Amygdala (tissue), 56 donors: ENCODE measurements around the gene VPS39.

Experiments
- DNase-seq, 56 donors: peaks; one replicate each; lab custom pipeline; 2025; lab: John Stamatoyannopoulos, UW

Gene VPS39

DNA sequence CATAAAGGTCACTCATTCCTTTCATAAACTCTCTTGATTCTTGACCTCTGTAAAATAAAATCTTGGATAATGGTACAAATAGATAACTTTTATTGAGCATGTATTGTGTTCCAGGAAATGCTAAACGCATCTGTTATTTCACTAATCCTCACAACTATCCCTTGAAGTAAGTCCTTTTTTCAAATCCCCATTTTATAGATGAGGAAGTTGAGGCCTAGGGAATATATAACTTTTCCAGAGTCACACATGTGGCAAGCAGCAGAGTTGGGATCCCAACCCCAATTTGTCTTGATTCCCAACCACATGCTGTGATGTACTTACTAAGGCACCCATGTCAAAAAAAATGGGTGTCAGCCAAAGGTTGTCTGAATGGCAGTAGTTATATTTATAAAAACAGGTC, 6.3 kb downstream of the VPS39 start:
- DNase-seq: no peak

DNA sequence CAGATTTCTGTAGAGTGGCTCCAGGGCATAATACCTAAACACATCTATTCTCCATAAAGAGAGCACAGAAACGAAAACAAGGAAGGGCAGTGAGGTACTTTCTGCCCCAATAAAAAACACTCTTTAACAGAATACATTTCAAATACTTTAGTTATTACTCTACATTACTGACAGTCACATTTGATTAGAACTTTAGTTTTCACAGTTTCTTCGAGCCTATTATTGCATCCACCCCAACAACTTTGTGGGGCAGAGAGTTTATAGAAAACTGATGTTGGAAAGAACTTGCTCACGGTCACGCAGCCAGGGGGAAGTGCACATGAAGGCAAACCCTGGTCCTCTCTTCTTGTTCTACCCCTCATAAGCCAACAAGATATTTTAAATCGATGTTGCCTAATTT, 9.0 kb downstream of the VPS39 start:
- DNase-seq: no peak

DNA sequence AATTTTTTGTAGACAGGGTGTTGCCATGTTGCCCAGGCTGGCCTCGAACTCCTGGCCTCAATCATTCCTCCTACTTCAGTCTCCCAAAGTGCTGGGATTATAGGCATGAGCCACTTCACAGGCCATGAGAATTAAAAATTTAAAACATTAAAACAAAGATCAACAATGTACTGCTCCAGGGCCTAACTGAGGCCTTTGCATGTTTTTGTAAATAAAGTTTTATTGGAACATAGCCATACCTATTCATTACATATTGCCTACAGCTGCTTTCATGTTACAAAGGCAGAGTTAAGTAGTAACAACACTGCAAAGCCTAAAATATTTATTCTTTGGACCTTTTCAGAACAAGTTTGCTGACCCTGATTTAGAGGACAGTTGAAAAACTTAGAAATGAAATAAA, 9.6 kb downstream of the VPS39 start:
- DNase-seq: no peak

DNA sequence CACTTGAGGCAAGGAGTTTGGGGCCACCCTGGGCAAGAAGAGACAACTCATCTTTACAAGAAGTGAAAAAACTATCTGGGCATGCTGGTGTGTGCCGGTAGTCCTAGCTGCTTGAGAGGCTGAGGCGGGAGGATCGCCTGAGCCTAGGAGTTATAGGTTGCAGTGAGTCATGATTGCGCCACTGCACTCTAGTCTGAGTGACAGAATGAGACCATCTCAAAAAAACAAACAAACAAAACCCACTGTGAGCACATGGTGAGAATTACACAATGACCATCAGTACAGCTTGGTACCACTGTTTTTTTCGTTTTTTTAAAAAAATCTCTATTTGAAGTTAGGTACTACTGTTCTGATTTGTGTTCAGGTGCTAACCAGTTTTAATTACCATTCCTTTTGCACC, 13.6 kb downstream of the VPS39 start:
- no peak for DNase-seq

DNA sequence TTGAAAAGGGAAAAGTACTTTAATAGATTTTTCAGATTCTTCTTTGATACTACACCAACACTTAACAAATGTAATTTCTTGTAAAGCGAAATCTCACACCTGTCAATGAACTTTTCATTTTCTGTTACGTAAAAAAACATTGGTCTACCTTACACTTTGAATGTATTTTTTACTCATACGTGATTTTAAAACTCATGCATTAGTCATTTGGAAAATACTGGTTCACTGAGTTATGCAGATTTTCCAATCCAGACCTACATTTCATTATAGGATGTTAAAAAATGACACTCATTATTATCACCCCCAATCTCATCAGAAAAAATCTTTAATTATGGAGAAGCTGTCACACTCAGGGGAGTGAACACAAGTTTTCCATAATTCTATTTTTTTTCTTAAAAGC, 14.7 kb downstream of the VPS39 start:
- DNase-seq: no peak

DNA sequence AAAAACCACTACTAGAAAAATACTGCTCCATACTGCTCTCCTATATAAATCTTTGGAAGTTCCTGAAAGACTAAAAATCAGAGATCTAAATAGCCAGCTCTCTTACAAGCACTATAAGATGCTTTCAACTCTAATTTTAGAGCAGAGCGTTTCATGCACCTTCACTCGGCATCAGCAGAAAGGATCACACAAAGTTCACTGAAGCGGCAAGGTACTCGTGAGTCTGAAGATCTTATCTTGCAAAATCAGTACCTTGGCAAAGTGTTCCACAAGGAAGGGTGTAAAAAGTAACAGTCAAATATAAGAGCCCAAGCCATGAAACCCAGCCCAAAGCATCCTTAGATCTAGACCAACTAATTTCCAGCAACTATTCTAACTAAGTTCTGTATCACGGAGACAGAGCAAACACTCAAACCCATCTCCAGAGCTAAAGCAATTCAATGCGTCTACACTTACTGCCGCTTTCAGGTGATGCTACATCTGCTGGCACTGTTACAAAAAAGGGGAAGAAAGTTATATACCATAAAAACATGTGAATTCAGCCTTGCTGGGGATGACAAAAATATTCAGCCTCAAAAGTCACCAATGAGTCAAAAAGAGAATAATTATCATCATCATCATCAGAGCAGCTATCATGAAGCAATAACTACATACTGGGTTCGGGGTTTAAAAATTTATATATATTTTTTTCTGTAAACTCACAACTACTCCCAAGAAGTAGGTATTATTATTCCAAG, 16.3 kb downstream of the VPS39 start:
- DNase-seq: no peak

DNA sequence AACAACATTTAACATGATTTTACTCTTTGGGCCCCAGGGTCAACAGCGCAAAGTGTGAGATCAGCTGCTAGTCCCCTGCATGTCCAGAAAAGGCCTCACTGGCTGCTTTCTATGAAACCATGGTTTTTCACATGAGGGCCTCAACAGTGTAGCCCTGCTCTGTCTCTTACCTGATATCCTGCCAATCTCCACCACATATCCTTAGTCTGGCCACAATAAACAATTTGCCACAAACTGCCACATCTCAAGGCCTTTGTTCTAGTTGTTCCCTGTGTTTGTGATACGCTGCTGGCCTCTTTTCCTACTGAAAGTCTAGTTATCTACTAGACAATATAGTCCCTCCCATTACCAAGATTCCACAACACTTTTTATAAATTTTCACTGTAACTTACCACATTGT, 17.7 kb downstream of the VPS39 start:
- no peak for DNase-seq

DNA sequence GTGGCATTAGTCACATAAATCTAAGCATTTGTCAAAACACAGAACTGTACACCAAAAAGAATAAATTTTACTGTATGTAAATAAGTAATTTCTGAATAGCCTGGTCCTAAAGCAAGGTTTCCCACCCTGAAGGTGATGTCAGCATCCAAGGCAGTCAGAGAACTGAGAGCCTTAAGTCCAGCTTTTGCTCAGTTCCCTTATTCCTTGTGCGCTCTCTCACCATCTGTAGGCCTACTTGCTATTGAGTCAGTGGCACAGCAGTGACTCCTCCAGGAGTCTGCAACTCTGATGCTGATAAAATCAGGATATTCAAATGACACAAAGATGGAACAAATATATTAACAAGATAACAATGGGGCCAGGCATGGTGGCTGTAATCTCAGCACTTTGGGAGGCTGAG, 22.3 kb downstream of the VPS39 start:
- no peak for DNase-seq

DNA sequence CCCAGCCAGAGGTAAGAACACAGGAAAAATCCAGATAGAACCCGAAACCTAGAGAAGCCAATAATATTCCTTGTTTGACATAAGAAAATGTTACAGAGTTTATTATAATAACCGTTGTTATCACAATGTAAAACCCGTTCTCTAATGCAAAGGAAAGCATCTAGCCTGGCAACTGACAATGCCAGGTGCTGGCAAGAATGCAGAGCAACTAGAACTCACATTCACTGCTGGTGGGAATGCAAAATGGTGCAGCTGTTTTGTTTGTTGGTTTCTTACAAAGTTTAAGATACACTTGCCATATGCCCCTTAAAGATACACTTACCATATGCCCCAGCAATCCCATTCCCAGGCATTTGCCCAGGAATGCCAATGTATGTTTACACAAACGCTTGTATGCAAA, 23.4 kb downstream of the VPS39 start:
- no peak for DNase-seq

DNA sequence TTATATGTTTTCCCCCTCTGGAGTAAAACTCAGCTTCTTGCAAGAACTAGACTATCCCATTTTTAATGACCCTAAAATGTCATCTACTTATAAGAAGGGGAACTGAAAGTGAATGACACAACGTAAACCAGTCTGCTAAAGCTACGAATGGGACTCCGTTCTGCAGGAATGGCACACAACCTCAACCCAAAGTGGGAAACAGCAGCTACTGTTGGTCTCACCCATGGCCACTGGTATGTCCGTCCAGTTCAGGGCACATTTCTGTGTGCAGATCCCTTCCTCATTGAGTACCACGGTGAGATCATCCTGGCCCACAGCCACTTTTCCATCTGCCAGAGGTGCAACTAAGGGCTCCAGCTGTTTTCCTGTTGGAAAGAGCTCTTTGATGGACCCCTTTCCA, 23.8 kb downstream of the VPS39 start:
- DNase-seq: peak in 2 of 56 donors; percentile 6 to 17

DNA sequence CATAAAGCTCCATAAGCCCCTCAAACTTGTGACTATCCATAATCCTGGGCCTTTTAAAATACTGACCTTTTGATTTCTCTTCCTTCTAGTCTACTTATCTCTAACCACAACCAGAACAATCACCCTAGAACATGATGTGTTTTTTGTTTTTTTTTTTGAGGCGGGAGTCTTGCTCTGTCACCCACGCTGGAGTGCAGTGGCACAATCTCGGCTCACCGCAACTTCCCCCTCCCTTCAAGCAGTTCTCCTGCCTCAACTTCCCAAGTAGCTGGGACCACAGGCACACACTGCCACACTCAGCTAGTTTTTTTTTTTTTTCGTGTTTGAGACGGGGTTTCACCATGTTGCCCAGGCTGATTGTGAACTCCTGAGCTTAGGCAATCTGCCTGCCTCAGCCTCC, 25.1 kb downstream of the VPS39 start:
- DNase-seq: peak in 1 of 56 donors; percentile 12

DNA sequence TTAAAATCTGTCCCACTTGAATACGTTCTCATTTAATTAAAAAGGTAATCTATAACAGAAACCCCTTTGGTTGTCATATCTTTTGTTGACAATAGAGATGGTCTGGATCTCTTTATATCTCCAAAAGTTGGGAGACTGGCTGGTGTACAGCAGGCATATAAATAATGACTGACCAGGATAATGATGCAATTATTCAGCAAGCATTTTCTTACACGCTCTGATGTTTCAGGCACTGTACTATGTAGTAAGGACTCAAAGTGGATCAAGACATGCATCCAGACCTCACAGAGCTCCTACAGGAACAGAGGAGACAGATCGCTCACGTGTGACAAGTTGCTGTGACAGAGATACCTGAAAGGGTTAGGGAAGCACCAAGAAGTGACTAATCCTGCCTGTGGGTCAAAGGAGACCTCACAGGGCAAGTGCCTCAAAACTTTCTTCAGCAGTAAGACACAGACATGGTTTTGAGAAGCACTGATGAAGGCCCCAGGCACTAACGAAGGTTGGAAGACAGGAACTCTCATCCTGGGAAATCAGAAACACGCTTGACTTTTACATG, 25.7 kb downstream of the VPS39 start:
- DNase-seq: no peak

DNA sequence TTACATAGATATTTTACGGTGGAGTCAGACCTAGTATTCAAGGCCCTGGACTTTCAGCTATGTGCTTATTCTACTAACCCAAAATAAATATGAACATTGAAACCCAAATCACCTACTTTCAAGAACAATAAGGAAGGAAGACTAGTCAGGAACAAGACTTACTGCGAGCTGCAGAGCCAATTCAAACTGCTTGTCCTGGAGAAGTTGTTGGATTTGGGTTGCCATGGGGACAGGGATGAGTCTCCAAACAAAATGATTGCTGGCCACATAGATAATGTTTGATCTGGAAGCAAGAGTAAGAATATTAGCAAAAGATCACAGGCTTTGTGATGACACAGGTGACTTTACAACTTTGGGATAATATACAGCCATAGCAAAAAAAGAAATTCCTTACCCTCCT, 30.0 kb downstream of the VPS39 start:
- DNase-seq: no peak

DNA sequence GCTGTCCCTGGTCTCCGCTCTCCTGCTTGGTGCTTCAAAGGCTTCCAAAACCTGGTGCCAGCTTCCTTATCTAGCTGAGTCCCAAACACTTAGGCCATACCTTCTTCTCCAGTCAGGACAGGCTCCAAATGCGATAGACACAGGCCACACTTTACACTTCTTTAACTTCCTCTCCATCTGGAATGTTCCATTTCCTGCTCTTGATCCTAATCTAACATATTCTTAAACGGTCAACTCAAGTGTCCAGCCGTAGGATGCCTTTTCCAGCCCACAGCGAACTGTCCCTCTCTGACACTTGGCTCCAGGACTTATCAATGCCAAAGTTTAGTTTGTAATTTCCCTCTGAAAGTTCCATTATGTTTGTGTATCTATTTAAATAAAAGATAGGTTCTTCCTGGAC, 32.4 kb downstream of the VPS39 start:
- no peak for DNase-seq

DNA sequence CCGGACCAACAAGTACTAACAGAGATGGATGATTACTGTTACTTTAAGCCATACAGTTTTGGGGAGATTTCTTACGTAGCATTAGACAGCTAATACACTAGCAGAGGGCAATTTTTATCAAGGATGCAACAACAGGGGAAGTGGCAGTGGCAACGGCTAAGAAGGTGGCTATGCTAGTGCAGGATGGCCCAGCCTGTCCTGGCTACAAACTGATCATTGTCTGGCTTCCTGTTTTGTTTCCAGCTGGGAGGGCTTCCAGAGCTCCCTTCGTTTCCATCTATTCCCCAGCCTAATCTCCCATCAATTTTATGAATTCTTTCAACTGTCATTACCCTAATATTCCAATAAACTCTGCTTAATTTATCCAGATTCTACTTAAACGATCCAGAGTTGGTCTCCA, 35.6 kb downstream of the VPS39 start:
- DNase-seq: no peak

DNA sequence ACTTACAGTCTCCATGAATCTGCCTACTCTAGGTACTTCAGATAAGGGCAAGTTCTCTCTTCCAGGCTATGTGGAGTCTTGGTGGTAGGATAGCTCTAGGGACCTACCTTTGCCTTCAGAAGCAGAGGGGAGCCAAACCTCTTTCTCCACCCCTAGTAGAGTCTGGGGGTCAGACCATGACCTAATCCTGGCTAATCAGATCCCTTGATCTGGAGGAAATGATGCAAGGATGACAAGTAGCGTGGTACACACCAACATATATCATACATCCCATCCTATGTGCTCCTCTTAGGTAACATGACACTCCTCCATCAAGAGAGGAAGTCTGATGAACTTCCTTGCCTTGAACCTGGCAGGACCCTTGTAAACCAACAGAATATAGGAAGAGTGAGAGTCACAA, 36.3 kb downstream of the VPS39 start:
- no peak for DNase-seq

DNA sequence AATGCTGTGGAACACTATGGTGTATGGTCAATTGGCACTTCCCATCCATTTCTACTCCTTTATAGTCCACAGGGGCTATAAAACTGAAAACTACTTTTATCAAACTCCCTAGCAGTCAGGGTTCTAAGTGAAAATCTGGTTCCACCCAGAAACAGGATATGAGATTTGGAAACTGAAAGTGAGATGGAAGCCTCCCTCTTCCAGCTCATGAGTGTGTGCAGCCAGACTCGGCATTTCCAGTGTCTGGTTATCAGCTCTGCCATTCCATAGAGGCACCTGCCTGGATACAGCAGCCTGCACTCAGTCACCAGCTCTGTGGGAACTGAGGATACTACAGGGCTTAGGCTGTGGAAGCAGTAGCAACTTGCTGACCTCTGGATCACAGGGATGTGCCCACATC, 37.0 kb downstream of the VPS39 start:
- no peak for DNase-seq

DNA sequence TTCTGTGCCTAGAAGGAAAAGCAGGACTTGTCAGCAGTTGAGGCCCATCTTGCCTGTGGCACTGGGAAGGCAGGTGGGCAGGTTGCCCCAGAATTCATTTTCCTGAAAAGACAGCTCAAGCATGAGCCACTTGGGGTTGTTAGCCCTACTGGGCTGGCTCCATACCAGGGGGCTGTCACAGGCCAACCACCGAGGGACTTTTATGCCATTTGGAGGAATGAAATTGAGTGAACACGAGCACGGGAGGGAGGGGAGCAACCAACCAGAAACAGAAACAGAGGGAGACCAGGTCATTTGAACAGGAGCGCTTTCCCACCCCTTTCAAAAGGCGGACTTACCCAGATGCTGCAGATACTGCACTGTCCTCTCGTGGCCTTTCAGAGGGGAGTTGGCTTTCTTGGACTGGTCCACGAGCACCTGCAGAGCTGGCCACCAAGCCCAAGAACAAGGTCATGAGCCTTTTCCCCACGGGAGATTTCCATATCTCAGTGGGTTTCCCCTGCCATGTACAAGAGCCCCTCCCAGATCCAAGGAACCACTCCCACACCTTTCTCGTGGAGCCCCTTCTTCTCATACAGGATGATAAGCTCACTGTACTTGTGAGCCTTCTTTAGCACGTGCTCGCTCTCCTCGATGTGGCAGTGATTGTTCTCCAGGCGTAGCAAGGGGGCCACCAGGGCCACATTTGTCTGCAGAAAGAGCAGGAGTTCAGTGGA, 41.7 kb downstream of the VPS39 start:
- DNase-seq: no peak

DNA sequence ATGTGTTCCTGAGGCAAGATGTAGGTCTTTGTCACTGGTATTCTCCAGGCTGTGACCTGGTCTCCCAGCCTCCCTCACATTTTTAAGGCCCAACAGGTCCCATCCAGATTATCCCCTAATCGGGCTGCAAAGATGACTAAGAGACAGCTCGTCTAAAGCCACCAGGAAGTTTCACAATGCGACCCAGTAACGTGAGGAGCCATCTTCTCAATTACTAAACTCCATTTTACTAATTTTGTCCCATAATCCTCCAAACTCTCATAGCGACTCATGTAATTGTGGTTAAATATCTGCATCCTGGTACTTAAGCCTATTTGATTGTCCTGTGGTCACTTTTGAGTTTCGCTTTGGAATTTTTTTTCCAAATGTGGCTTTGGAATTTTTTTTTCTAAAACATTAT, 43.0 kb downstream of the VPS39 start:
- DNase-seq: no peak

DNA sequence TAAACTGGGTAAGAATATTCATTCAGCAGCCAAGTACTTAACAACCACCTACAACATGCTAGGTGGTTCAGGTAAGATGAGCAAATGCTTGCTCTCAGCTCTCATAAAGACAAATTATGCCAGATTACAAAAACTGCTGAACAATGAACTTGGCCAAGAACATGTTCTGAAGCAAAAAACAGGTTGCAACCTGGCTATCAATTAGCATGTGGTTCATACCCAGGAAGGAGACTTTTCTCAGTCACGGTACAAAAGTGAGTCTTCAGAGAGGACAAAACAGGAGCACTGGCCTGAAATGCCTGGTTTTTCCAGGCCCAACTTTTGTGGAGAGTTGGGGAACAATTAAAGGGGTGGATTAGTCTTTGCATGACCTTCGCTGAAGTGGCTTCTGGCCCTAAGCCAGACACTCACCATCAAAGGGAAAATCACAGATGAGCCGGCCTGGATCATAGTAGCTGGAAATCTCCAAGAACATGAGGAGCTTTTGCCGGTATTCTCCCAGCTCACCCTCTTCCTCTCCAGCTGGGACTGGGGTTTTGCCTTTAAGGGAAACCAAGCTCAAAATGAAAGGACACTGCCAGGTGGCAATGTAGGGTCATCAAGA, 44.1 kb downstream of the VPS39 start:
- DNase-seq: no peak

DNA sequence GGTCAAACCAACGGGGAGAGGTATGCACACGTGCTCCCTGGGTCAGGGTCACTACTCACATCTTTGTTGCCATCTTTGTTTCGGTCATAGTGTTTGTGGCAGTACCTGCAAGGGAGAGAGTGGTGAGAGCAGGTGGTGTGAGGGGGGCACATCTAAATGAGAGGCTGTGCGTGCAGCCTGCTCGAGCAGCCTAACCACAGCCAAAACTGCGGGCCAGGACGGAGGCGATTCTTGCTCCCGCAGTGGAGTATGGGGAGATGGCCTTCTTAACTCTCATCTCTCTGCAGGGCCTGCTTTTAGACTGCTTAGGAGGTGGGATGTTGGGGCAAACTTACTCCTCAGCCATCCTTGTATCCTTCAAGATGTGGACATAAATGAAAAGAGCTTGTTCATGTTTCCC, 44.8 kb downstream of the VPS39 start:
- no peak for DNase-seq

DNA sequence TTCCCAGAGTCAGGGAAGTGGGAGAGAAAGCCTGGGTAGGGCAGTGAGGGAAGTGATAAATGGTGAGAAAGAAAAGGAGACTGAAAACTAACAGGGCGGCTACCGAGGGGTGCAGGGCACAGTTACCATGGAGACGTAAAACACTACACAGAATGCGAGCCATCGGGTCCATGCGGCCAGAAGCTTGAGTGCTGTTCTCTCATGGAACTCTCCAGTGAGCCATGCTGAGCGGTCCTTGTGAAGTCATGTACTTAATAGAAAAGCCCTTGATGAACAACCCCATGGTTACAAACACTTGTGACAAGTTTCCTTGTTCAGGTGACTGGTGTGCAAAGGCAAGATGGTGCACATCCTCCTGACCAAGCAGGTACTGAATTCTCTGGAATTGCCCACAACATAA, 48.0 kb downstream of the VPS39 start:
- no peak for DNase-seq
